Measurements from ENCODE around the gene MSI2.

The MSI2 gene

DNA sequence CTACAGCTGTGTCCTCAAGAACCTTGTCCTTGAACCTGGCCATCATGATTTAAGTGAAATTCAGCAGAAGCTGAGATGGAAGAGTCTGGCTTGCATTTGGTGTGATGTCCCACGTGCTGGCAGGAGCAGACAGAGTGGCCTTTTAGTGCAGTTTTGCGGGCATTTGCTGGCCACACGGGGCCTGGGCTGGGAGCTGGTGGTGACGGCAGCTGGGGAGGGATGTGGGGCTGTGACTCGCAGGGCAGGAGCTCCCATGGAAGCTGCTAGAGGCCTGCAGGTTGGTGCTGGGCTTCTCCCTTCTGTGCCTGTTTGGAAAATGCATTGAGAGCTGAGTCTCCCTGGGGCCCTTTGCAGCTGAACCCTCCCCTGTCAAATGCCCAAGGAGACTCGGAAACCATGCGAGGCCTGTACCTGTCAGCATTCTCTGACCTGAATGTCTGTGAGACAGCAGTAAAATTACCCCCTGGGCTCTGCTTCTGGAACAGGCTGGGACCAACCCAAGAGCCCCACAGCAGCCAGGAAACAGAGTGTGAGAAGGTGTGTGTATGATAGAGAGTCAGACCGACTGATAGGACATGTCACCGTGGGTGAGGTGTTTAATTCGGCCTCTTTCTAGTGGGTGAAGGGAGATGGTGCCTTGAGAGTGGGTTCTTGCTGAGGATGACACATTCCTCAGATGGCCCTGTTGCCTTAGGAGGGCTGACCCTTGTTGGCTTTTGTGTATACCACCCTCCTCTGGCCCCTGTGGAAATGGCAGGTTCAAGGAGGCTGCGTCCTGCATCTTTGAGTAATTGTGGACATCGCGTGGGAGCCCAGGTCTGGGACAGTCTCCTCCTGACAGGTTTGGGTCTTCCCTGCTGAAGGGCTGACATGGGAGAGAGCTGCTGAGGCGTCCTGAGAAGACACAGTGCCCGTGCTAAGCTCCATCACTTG lies 145.5 kb downstream of the MSI2 start:
- DNase-seq, result no peak

DNA sequence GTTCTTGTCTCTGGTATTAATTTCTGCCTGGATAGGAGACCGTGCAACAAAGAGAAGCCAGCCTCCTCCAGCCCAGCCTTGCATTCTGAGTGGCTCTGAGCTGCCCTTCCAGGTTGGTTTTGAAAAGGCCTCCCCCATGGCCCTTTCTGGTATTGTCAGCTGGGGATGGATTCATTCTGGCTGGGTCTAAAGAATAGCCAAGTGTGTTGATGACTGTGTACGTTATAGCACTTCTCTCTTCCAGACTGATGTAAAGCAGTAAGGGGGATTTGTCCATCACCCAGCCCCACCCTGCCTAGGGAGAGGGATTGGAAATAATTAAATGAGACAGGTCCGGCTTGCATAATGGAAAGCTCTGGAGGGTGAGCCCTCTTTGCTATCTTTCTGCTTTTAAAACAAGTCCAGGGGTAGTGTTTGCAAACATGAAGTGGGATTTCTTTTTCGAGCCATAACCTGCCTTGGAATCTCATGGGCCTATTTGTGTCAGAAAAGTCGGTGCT lies 146.4 kb downstream of the MSI2 start:
- no peak for DNase-seq

DNA sequence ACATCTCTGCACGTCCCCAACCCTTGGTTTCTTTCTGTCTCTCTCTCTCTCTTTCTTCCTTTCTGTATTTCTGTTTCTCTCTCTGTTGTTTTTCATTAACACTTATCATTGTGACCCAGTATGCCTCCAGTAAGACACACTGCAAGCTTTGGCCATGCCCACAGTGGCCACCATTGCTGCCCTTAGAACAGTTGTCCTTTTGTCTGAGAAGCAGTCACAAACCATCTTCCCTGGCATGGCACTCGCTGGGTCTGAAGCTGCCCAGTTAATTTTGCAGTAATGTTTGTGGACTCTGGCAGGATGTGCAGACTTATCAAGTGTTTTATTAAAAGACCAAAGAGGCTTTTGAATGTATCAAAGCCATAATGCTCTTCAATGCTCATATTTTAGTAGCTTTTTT lies 146.9 kb downstream of the MSI2 start:
- DNase-seq, result no peak

DNA sequence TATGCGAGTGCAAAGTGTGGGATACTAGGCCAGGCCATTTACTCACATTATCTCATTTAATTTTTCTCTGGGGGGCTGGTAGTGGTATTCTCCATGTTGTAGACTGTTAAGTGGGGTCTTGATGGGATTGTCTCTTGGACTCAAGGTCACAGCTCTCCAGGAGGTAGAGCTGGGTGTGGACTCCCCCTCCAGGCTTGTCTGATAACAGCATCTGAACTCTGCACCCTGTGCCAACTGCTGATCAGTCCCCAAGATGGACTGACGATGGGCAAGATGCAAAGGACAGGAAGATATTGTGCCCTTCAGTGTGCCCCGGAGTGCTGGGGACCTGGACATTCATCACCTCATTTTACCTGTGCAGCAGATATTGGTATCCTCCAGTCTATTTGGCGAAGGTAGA lies 147.8 kb downstream of the MSI2 start:
- DNase-seq, result no peak

DNA sequence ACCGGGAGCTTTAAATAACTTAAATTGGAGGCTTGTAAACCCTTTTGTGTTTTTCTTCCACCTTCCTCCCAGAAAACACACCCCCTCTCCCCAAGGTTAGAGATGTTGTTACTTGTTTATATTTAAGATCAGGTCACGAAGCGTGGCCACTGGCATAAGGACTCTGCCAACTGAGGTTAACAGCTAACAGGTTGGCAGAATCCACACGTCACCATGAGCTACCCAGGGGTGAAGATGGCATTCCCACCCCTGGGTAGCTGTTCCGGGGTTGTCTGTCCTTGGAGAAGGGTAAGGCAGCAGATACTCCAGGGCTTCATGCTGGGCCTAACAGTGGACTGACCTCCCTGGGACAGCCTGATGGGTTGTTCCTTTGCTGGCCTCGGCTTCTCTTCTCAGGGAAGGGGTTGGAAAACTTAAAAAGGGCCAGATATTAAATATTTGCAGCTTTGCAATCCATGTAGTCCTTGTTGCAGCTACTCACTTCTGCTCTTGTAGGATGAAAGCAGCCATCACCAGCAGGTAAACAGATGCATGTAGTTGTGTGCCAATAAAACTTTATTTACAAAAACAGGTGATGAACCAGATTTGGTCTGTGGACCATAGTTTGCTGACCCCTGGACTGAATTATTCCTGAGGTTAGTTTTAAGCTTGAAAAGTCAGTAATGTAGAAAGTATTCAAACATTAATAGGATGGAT lies 148.6 kb downstream of the MSI2 start:
- DNase-seq, result no peak

DNA sequence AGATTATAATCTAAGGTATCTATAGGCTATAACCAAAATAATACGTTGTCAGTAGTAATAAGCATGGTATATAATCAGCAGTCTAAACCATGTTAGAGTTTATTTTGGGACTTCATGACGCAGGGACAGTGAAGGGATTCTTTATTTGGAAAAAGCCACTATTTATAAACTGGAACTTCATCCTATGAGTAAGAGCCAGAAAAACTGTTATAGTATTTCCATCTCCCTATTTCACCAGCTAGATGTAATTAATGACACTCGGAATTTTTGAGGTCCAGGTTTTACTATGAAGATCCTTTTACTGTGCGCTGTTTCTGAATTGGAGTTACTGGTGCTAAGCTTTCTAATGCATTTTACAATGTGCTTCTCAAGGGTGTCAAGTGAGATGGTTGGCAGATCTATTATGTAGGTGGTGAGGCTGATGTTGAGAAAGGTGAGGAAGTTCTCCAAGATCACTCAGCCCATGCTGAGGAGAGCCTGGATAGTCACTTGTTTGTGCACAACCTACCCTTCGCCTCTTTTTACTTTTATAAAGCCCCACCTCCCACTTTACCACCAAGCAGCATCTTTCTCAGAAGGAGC lies 149.3 kb downstream of the MSI2 start:
- no peak for DNase-seq

DNA sequence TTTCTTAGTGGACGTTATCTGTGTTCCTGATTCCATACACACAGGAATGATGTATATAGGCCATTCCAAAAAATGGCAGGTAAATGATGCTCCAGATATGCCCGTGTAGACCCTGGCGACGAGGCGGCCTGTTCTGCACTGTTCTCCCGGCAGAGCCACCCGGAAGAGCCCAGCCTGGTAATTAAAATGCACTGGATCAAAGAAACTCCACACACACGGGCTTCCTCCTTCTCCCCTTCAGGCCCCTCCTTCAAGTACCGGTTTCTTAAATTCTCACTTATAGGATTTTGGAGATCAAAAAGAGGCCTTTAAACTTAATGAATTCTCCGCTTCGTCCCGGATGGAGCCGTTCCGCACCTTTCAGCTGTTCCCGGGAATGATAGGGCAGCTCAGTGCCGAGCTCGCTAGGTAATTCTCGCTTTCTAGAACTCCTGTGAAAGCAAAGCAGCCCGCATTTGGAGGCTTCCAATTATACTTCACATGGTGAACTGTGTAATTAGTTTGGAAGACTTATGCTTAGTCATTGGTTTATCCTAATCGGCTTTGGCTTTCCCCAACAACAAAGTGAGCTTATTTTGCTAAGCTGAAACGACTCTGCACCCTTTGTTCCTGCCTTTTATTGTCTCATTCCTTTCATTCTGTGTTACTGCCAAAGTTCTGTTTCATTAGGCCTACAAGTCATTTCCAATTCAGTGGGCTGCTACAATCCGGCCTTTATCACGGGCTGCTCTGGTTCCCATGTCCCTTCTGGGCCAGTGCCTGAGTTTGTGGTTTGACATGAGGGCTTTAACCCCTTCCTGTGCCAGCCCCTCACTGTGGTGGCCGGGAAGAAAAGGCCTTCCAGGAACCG lies 150.0 kb downstream of the MSI2 start:
- no peak for DNase-seq

DNA sequence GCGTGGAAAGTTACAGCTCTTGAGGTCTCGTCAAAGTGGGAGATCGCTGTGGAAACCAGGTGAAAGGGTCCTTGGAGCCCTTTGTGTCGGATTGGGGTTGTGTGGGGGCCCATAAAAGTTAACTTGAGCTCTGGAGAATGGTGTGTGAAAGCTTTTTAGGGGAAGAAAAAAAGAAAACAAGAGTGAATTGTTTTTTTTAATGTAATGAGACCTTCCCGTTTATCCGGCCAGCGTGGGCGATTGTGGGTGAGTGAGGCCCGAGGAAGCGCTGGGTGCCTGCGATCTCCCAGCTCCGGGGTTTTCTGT lies 150.6 kb downstream of the MSI2 start:
- no peak for DNase-seq

DNA sequence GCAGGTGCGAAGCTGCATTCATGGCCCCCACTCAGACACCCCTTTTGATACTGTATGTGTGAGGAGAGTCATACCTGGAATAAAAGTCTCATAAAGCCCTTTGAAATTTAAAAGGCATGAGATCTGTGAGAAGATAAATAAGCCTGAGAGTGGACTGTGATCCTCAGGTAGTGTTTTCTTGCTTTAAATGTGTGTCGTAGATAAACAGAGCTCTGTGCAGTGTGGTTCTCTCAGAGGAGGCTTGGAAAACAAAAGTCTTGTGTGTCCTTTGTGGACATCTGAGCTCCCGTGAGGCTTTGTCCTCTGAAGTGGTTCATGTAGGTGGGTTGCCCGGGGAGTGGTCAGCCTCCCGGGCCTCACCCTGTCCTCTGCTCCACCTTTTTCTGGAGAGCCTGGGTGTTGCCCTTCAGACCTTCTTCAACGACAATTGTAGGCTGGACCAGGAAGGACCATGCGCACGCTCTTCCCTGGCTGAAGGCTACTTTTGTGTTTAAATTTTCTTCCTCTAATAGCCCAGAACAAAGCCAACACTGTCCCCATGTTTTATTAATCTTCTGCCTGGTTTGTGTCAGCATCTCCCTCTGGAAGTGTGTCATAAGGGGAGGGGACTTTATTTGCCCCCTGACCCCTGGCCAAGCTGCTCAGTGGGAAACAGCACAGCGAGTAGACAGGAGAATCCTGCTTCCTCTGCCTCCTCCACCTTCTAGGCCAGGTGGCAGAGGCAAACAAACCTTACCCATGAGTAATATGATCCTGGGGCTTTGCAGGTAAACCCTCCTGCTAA lies 151.2 kb downstream of the MSI2 start:
- no peak for DNase-seq

DNA sequence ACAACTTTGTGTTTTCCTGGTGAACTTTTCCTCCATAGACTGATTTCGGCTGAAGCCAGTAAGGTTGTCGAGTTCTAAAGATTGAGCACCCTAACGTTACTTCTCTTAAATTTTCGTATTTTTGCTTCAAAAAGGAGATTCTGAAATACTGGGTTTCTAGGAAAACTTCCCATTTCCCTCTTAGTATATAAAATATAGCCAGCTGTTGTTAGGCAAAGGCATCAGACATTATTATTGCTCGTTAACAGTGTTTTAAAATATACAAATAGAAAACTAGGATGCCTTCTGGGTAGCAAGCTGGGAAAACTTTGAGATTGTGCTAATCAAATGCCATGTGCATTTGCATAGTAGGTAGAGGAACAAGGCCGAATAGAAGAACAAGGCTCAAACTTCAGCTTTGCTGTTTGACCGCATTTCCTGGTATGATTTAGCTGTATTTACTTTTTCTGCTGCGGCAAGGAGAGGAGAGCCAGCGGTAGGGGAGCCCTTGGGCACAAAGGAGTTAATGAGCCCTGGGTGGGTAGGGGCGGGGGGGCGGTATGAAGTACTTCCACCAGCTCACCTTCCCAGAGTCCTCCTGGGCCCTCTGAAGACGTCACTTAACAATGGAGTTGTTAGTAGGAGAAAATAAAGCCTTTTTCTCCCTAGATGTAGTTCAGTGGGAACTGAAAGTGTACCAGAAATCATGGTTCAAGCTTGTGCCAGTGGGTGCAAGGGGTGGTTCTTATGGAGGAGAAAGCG lies 151.9 kb downstream of the MSI2 start:
- DNase-seq, result no peak

DNA sequence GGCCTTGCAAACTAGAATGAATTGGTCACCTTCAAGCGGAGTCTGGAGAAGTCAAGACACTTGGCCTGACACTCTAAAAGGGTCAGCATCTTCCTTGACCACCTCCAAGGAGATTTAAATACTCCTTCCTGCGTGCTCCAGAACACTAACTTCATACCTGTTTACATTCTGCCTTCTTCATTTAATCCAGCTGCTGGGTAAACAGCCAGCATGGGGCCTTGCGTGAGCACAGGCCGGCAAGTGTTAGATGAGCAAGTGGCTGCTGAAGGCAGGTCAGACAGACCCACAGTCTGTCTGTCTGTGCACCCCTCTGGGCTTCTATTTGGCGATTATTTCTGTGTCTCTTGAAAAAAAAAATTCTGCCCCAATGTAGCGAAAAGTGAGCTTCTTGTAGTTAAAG lies 153.8 kb downstream of the MSI2 start:
- no peak for DNase-seq

DNA sequence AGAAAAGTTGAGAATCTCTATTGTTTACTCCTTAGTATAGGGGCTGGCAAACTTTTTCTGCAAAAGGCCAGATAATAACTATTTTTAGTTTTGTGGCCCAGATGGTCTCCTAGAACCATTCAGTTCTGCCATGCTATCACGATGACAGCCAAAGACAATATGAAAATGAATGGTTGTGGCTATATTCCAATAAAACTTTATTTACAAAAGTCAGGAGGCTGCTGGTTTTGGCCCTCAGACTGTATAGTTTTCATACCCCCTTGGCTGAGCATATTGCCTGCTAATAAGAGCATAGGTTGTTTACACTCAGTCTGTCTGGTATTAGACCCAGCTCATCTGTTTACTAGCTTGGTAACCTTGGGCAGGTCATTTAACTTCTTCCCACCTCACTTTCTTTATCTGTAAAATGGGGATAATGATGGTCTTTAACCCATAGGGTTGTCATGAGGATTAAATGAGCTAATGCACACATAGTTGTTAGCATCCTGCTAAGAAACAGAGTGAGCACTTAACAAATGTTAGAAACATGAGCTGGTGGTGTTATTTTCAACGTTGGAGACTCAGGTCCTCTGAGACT lies 156.3 kb downstream of the MSI2 start:
- DNase-seq, result no peak

DNA sequence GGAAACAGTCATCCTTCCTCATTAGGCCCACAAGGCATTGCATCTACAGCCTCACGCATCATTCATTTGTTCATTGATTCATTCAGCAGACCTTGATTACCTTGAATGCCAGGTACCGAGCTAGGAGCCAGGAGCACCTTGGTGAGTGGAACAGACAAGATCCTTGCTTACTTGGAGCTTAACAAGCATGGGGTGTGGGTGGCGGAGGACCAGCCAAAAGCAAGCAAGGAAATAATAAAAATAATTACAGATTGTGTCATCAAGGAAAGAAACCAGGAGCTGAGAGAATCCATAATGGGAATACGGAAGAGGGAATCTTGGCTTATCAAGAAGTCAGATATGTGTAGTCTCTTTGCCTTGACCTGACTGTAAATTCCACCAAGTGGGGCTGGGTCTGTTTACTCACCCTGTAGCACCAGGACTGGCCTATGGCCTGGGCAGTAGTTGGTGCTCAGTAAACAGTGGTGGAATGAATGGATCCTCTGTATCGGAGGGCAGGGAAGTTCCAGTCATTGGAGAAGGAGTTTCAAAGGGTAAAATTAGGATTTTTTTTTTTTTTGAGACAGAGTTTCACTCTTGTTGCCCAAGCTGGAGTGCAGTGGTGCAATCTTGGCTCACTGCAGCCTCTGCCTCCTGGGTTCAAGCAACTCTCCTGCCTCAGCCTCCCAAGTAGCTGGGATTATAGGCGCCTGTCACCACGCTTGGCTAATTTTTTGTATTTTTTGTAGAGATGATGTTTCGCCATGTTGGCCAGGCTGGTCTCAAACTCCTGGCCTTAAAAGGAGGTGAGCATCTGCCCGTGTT lies 157.7 kb downstream of the MSI2 start:
- no peak for DNase-seq

DNA sequence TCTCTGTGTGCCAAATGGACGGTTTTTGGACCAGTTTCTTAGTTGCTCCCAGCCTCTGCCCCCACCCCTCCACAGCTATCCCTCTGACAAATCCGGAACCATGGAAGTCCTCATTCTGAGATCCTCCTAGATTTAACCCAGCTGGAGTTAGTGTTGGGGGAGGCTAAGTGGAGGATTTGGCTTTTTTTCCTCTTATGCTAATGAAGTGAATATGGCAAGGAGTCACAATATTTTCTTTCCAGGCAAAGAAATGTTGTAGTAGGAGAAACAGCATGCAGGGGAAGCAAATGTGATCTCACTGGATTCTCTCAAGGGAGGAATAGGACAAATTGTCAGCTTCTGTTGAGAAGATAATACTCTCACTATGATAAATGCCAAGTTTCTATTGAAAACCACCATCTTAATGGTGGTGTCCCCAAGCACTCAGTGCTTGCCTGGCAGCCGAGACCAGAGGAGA lies 159.5 kb downstream of the MSI2 start:
- DNase-seq, result no peak

DNA sequence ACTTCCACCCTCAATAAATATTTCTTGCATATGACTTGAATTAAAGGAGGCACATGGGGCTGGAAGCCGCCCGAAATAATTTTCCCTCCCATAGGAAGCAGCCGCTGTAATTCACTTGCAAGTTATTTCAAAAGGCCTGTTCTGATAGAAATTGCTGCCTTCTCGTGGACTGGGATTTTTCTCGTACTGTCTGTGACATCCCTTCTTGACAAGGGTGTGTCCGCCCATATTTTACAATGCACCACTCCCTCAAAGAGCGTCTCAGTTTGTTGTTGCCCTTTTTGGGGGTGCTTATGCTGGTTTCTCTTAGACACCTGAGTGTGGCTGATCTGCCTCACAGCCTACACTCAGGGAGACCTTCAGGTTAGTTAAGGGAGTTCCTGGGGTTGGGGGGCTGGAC lies 160.0 kb downstream of the MSI2 start:
- DNase-seq, result no peak

DNA sequence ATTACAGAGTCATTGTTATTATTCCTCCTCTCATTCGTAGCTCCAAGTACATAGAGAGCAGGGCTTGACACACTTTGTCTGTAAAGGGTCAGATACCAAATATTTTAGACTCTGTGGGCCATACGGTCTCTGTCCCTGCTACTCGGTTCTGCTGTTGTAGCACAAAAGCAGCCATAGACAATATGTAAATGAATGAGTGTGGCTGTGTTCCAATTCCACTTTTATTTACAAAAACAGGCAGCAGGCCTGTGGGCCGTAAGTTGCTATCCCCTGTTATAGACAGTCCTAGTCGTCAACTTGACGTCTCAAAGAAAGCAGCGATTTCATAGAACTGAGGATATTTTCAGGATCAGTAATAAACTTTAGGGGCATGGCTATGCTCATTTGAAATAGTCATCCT lies 161.6 kb downstream of the MSI2 start:
- no peak for DNase-seq

DNA sequence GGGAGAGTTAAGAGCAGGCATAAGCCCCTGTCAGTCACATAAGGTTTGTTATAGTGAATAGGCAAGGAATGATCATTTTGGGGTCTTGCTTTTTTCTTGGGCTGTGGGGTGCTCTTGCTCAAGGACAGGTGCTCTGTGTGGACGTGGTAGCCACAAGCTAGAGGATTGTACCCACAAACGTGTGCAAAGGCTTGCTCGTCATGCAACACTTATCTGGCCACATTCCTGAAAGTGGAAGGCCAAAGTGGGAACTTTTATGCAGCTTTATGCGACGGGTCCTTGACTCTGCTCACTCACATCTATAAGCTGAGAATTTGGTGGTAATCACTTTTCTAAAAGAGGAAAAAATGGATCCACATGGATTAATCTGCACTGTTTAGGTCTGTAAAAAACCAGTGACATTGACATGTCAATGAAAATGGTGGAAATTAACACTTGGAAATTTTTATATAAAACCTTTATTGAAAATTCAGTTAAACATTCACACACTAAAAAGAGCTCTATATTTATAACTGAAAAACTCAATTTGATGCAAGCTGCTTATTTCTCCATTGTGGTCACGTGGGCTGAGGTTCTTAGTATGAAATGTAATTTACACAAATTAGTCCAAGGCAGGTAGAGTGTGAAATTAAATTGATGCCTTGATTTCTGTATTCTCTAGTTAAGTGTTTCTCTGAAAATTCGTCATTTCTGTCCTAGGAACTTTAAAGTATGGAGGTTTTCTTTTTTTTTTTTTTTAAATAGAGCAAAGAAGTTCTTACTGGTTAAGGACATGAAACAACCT lies 162.3 kb downstream of the MSI2 start:
- DNase-seq, result no peak

DNA sequence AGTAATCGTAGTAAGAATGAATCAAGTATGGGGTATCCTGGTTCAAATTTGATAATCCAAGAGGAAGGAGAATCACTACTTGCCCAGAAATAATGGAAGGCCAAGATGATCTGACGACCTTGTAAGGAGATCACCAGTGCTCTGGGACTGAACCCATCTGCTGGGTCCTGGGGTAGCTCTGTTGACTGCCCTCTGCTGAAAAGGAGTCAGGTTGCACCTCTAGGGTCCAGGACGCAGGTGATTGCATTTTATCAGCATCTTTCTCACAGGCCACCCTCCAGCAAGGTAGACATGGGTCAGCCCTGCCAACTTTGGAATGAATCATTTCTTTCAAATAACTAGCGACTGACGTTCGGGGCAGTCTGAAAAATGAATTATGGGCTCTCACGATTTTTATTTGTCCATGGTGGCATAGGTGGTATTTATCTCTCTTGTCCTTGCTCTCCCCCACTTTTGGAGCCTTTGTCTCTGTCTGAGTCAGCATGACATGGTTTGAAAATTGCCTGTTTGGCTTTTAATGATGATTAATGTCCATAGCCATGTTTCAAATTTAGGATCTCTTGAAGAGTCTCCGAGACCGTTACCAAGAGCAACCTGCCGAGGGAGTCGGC lies 163.7 kb downstream of the MSI2 start:
- no peak for DNase-seq

Measured in amniotic stem cell (primary cell).